ENCODE data around the gene FSIP1. TPM values are rescaled to one million over a fixed set of nuclear protein-coding genes. Genes with fewer than 3 reads are reported as not detected.

The FSIP1 gene
- total RNA-seq, 1 donor from 2014 or later = 0.71 TPM

- Histone ChIP-seq H3K27me3 (ENCODE audit: control insufficient read depth, insufficient read depth, low read length) (no peaks in the 10 kb centered on the region), H3K4me3 (ENCODE audit: low read depth, low read length) (no peak overlapping the region), H3K36me3 (ENCODE audit: control insufficient read depth, insufficient read depth, low read length) (no peaks in the 10 kb centered on the region)
- no peak for DNase-seq (ENCODE audit: low read depth)
- no peak for TF ChIP-seq CTCF (IDR thresholded peaks at IDR 0.05; ENCODE audit: insufficient read depth, low read length, poor library complexity, severe bottlenecking)
Observed at GRCh38 chr15:39736412-39737195, 46.0 kb downstream of the FSIP1 start.

GRCh38 chr15:39735120-39735717, 47.4 kb downstream of the FSIP1 start:
- DNase-seq (ENCODE audit: low read depth) = no peak
- Histone ChIP-seq H3K27me3 (ENCODE audit: control insufficient read depth, insufficient read depth, low read length) (no peaks in the 10 kb centered on the region), H3K4me3 (ENCODE audit: low read depth, low read length) (no peak overlapping the region), H3K36me3 (ENCODE audit: control insufficient read depth, insufficient read depth, low read length) (no peaks in the 10 kb centered on the region)
- TF ChIP-seq CTCF (IDR thresholded peaks at IDR 0.05; ENCODE audit: insufficient read depth, low read length, poor library complexity, severe bottlenecking) = no peak

- TF ChIP-seq CTCF (IDR thresholded peaks at IDR 0.05; ENCODE audit: insufficient read depth, low read length, poor library complexity, severe bottlenecking) = no peak
- DNase-seq (ENCODE audit: low read depth) = no peak
- H3K4me3 ChIP-seq (ENCODE audit: low read depth, low read length) = no peak overlapping the region
Observed at GRCh38 chr15:39731266-39731665, 51.4 kb downstream of the FSIP1 start.

GRCh38 chr15:39730552-39730951, 52.1 kb downstream of the FSIP1 start:
- H3K4me3 ChIP-seq (ENCODE audit: low read depth, low read length) = no peak overlapping the region
- DNase-seq (ENCODE audit: low read depth) = no peak
- no peaks in the 10 kb centered on the region for H3K36me3 ChIP-seq (ENCODE audit: control insufficient read depth, insufficient read depth, low read length)
- no peaks in the 10 kb centered on the region for H3K27me3 ChIP-seq (ENCODE audit: control insufficient read depth, insufficient read depth, low read length)
- no peak for TF ChIP-seq CTCF (IDR thresholded peaks at IDR 0.05; ENCODE audit: insufficient read depth, low read length, poor library complexity, severe bottlenecking)

More at GRCh38 chr15:39731266-39731665, 51.4 kb downstream of the FSIP1 start:
- Histone ChIP-seq H3K27me3 (ENCODE audit: control insufficient read depth, insufficient read depth, low read length) (no peaks in the 10 kb centered on the region), H3K36me3 (ENCODE audit: control insufficient read depth, insufficient read depth, low read length) (no peaks in the 10 kb centered on the region)

- no peak for DNase-seq (ENCODE audit: low read depth)
- no peak overlapping the region for H3K4me3 ChIP-seq (ENCODE audit: low read depth, low read length)
- no peaks in the 10 kb centered on the region for H3K36me3 ChIP-seq (ENCODE audit: control insufficient read depth, insufficient read depth, low read length)
- no peaks in the 10 kb centered on the region for H3K27me3 ChIP-seq (ENCODE audit: control insufficient read depth, insufficient read depth, low read length)
- TF ChIP-seq CTCF (IDR thresholded peaks at IDR 0.05; ENCODE audit: insufficient read depth, low read length, poor library complexity, severe bottlenecking) = no peak
Observed at GRCh38 chr15:39729500-39729899, 53.1 kb downstream of the FSIP1 start.

Data from kidney epithelial cell (primary cell).